K562 (cell line): ENCODE data around the gene XRCC3. TPM values are rescaled to one million over a fixed set of nuclear protein-coding genes. Genes with fewer than 3 reads are reported as not detected.

Experiments used
- ARHGAP35 ChIP-seq: fragments of 450-650 bp; IDR thresholded peaks from 2 replicates; pipeline ENCODE4 v1.6.1; 2018; ENCODE audit not compliant: partially characterized antibody
- ARID3A ChIP-seq: IDR thresholded peaks from 2 replicates; pipeline ENCODE4 v1.6.1; 2012; ENCODE audit warnings: low read depth, low read length, improper control_type of control experiment, borderline replicate concordance
- ARID4B ChIP-seq: sonication (generic); formaldehyde crosslinking; IDR thresholded peaks from 2 replicates; pipeline ENCODE4 v1.8.0; 2022; ENCODE audit warnings: mild to moderate bottlenecking, missing genetic modification reagents
- ASH1L ChIP-seq: fragments of 450-650 bp; IDR thresholded peaks from 2 replicates; pipeline ENCODE4 v1.6.1; 2018; ENCODE audit warnings: borderline replicate concordance, mild to moderate bottlenecking, low read depth; ENCODE audit not compliant: partially characterized antibody
- GTF2A2 ChIP-seq: IDR thresholded peaks from 2 replicates; pipeline ENCODE4 v1.6.1; 2016; ENCODE audit warnings: mild to moderate bottlenecking, missing genetic modification characterization, missing compliant biosample characterization
- KDM2B ChIP-seq: fragments of 250-450 bp; sonication (Bioruptor Pico); IDR thresholded peaks from 2 replicates; pipeline ENCODE4 v1.8.0; 2021; ENCODE audit warnings: mild to moderate bottlenecking, moderate library complexity
- STAT5A ChIP-seq: IDR thresholded peaks from 2 replicates; pipeline ENCODE4 v1.6.1; 2012; ENCODE audit warnings: low read length, inconsistent platforms, borderline replicate concordance
- STAT5B ChIP-seq: fragments of 250-450 bp; sonication (Bioruptor Pico); IDR thresholded peaks from 2 replicates; pipeline ENCODE4 v1.8.0; 2021; ENCODE audit warnings: mild to moderate bottlenecking, inconsistent platforms
- TAF15 ChIP-seq: fragments of 200-400 bp; formaldehyde crosslinking; IDR thresholded peaks from 2 replicates; pipeline ENCODE4 v1.6.1; 2017; ENCODE audit warnings: mild to moderate bottlenecking, low read depth, low read length, moderate library complexity
- TFAM ChIP-seq: fragments of 250-450 bp; sonication (Bioruptor Pico); conservative IDR thresholded peaks from 2 replicates; pipeline ENCODE4 v1.5.0; 2021; ENCODE audit warnings: mild to moderate bottlenecking, moderate library complexity
- TRIM25 ChIP-seq: fragments of 450-650 bp; IDR thresholded peaks from 2 replicates; pipeline ENCODE4 v1.7.0; 2016; ENCODE audit warnings: borderline replicate concordance
- USF1 ChIP-seq: sonication (generic); formaldehyde crosslinking; IDR thresholded peaks from 2 replicates; pipeline ENCODE4 v1.9.0; 2022; ENCODE audit warnings: mild to moderate bottlenecking, missing genetic modification reagents
- ZBTB8A ChIP-seq: fragments of 450-650 bp; IDR thresholded peaks from 2 replicates; pipeline ENCODE4 v1.6.1; 2018; ENCODE audit warnings: mild to moderate bottlenecking, moderate library complexity; ENCODE audit not compliant: partially characterized antibody
- ZNF280A ChIP-seq: fragments of 450-650 bp; IDR thresholded peaks from 2 replicates; pipeline ENCODE4 v1.6.1; 2018; ENCODE audit warnings: mild to moderate bottlenecking, low read depth; ENCODE audit not compliant: partially characterized antibody
- ZNF584 ChIP-seq: fragments of 200-800 bp; sonication (Bioruptor generic); IDR thresholded peaks from 2 replicates; pipeline ENCODE4 v1.6.1; 2016; ENCODE audit warnings: low read depth, mild to moderate bottlenecking, missing genetic modification characterization, missing compliant biosample characterization
- ZNF589 ChIP-seq: fragments of 200-800 bp; sonication (Bioruptor generic); IDR thresholded peaks from 2 replicates; pipeline ENCODE4 v1.6.1; 2016; ENCODE audit warnings: low read depth, missing genetic modification characterization, missing compliant biosample characterization
- ZNF699 ChIP-seq: fragments of 250-450 bp; sonication (Bioruptor Pico); IDR thresholded peaks from 2 replicates; pipeline ENCODE4 v1.8.0; 2021; ENCODE audit warnings: mild to moderate bottlenecking, moderate library complexity; ENCODE audit not compliant: insufficient replicate concordance
- ZNF717 ChIP-seq: fragments of 250-450 bp; sonication (Bioruptor Pico); IDR thresholded peaks from 2 replicates; pipeline ENCODE4 v1.5.0; 2021
- polyA plus RNA-seq, 8 experiments: library from polyadenylated mRNA; depleted of rRNA in 4 of 8; stranded (reverse) in 5 of 8; unstranded in 3 of 8; fragments of >200 nt; fragmentation: Nextera tagmentation in 2 of 8; fragmentation: Illumina TruSeq in 1 of 8; extraction: Ambion mirVana in 2 of 8; extraction: Trizol in 1 of 8; gene quantifications; 2 replicates each; pipeline versions ENCODE4 v1.2.1 to v1.2.3, GENCODE V29; 2011 to 2014; ENCODE audit warnings: inconsistent platforms in 1 of 8, missing spikeins in 1 of 8
- total RNA-seq, 7 experiments: library from RNA; depleted of rRNA in 6 of 7; stranded (reverse); fragments of >200 nt in 6 of 7; fragmentation: Illumina TruSeq in 2 of 7; extraction: Trizol in 2 of 7; gene quantifications; 2 replicates each; pipeline versions ENCODE4 v1.2.1 to v1.2.3, GENCODE V29; 2011 to 2021; ENCODE audit warnings: low replicate concordance in 1 of 7

XRCC3 gene
- total and polyA plus RNA-seq, 9 of the 15 experiments (the other 6 are each of a cell fraction or from before 2014, with no cell fraction given): 0.34 to 59.3 (median 30.3) TPM

- TF ChIP-seq USF1 (CRISPR knock-in tag) (0 out of 2 replicates have a peak, but pooled peaks have one; percentile 24), ZNF589 (no peak), KDM2B (CRISPR knock-in tag) (no peak), TRIM25 (no peak), ARID3A (no peak), ZNF584 (CRISPR knock-in tag) (no peak), TFAM (CRISPR knock-in tag) (no peak), STAT5B (CRISPR knock-in tag) (no peak), ARID4B (CRISPR knock-in tag) (no peak), ZBTB8A (no peak), STAT5A (no peak), ZNF699 (CRISPR knock-in tag) (no peak), ARHGAP35 (no peak), ZNF280A (no peak), GTF2A2 (tag) (no peak), ZNF717 (CRISPR knock-in tag) (no peak), TAF15 (no peak), ASH1L (no peak)
Measured at GRCh38 chr14:103718572-103718971, 3.3 kb upstream of the XRCC3 start (continued).
